Amygdala (tissue), 56 donors: ENCODE results near the gene GRIK4.

Experiments
- DNase-seq, 56 donors: peaks; one replicate each; lab custom pipeline; 2025; lab: John Stamatoyannopoulos, UW

GRIK4 gene

GRCh38 chr11:120819003-120819402, 307.5 kb downstream of the GRIK4 start:
- no peak for DNase-seq

GRCh38 chr11:120819437-120820365, 308.2 kb downstream of the GRIK4 start:
- peak in 17 of 56 donors; percentile 5 to 51 (median 33) for DNase-seq

GRCh38 chr11:120823159-120823558, 311.6 kb downstream of the GRIK4 start:
- no peak for DNase-seq

GRCh38 chr11:120824242-120824641, 312.7 kb downstream of the GRIK4 start:
- DNase-seq, result no peak

- no peak for DNase-seq
These were observed 315.6 kb downstream of the GRIK4 start for GRCh38 chr11:120827198-120827597.

GRCh38 chr11:120827820-120828219, 316.3 kb downstream of the GRIK4 start:
- peak in 1 of 56 donors; percentile 17 for DNase-seq

- DNase-seq, result peak in 1 of 56 donors; percentile 10
These were observed 317.3 kb downstream of the GRIK4 start for GRCh38 chr11:120828847-120829246.

GRCh38 chr11:120830085-120830620, 318.6 kb downstream of the GRIK4 start:
- DNase-seq, result peak in 16 of 56 donors; percentile 6 to 62 (median 26)

GRCh38 chr11:120832481-120833238, 321.1 kb downstream of the GRIK4 start:
- DNase-seq, result peak in 40 of 56 donors; percentile 11 to 68 (median 44)

GRCh38 chr11:120834686-120835210, 323.2 kb downstream of the GRIK4 start:
- DNase-seq, result no peak

- DNase-seq, result no peak
These were observed 324.2 kb downstream of the GRIK4 start for GRCh38 chr11:120835601-120836228.

- no peak for DNase-seq
These were observed 326.1 kb downstream of the GRIK4 start for GRCh38 chr11:120837696-120838095.

GRCh38 chr11:120839201-120839600, 327.7 kb downstream of the GRIK4 start:
- no peak for DNase-seq

- no peak for DNase-seq
These were observed 328.4 kb downstream of the GRIK4 start for GRCh38 chr11:120839846-120840402.

- no peak for DNase-seq
These were observed 329.1 kb downstream of the GRIK4 start for GRCh38 chr11:120840661-120841060.

GRCh38 chr11:120841074-120841473, 329.5 kb downstream of the GRIK4 start:
- no peak for DNase-seq

- no peak for DNase-seq
These were observed 330.6 kb downstream of the GRIK4 start for GRCh38 chr11:120842195-120842594.

GRCh38 chr11:120853435-120853834, 341.9 kb downstream of the GRIK4 start:
- no peak for DNase-seq

- no peak for DNase-seq
These were observed 343.4 kb downstream of the GRIK4 start for GRCh38 chr11:120854988-120855387.

GRCh38 chr11:120857508-120857907, 346.0 kb downstream of the GRIK4 start:
- no peak for DNase-seq
